Epithelial cell of esophagus (primary cell): ENCODE measurements around the gene PIGK.

ENCODE experiments used
- DNase-seq: peaks from one replicate; pipeline ENCODE4 v3.0.0; 2010; ENCODE audit warnings: low read depth
- H3K4me3 ChIP-seq: 2 replicates; pipeline ENCODE4 v1.5.1; 2011; ENCODE audit warnings: mild to moderate bottlenecking, low read length, control low read depth
- TF ChIP-seq, protein P1 (sequence below): IDR thresholded peaks from 2 replicates; pipeline ENCODE4 v1.5.1; 2011; ENCODE audit warnings: low read depth, mild to moderate bottlenecking, low read length, control low read depth, inconsistent platforms; ENCODE audit not compliant: insufficient read depth; ENCODE audit errors: missing control alignments

PIGK gene

DNA sequence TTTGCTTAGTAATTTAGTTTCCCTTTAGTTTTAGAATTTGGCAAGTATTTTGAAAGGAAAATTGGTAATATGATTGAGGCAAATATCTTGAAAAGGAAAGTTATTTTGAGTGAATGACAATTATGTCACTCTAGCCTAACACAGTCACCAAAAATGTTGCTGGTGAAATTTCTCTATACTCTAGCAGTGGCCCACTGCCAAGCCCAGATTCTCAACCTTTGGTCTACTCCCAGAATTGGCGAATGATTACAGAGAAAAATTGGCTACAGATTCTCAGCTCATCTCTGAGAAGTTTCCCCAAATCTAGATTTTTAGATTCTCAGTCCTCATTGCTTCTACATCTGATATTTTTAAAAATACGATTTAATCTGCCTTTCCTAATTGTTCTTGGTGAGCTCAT lies 84.9 kb downstream of the PIGK start:
- DNase-seq: no peak
- TF ChIP-seq, protein P1, sequence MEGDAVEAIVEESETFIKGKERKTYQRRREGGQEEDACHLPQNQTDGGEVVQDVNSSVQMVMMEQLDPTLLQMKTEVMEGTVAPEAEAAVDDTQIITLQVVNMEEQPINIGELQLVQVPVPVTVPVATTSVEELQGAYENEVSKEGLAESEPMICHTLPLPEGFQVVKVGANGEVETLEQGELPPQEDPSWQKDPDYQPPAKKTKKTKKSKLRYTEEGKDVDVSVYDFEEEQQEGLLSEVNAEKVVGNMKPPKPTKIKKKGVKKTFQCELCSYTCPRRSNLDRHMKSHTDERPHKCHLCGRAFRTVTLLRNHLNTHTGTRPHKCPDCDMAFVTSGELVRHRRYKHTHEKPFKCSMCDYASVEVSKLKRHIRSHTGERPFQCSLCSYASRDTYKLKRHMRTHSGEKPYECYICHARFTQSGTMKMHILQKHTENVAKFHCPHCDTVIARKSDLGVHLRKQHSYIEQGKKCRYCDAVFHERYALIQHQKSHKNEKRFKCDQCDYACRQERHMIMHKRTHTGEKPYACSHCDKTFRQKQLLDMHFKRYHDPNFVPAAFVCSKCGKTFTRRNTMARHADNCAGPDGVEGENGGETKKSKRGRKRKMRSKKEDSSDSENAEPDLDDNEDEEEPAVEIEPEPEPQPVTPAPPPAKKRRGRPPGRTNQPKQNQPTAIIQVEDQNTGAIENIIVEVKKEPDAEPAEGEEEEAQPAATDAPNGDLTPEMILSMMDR: no peak
- H3K4me3 ChIP-seq: no peak overlapping the region

DNA sequence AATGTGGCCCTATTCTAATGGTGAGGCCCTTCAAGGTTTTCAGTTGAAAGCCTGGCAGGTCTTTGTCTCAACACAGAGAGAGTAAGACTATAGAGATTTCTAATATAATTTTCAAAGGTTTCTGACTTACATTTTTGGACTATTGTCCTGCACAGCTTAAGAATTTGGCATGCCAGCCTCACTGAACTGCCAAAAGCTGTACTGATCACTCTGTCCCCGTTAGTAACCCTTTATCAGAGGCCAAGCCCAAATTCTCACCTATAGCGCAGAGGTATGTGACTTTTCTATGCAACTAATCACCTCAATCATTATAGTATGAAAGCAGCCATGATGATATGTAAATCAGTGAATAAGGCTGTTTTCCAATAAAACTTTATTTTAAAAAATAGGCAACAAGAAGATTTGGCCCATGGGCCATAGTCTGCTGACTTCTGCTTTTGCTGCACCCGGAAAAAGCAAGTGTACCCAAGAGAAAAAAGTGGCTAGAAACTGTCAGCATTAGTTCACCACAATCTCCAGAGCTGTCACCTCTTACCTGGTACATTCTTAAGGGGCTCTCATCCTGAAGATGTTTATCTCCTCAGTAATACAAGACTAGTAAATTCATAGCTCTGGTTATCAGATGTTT lies 85.4 kb downstream of the PIGK start:
- H3K4me3 ChIP-seq: no peak overlapping the region
- TF ChIP-seq, protein P1: no peak
- no peak for DNase-seq

DNA sequence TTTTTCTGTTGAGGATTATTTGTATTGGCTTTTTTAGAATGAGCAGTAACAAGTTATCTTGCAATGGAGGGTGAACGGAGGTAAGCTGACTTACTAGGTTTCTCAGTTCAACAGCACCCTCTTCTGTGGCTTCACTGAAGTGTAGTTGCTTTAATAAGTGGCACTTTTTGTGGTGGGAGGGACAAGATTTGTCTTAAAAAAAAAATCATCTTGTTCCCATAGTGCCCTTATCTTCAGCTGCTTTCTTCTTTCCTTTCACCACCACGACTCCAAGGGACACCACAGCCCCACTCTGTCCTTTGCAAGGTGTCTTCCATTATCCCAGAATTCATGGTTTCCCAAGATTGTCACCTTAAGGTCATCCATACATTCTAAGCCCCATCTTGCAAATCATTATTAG lies 92.9 kb downstream of the PIGK start:
- DNase-seq: peak; percentile 78
- no peak overlapping the region for H3K4me3 ChIP-seq
- TF ChIP-seq, protein P1: peak; percentile 77

DNA sequence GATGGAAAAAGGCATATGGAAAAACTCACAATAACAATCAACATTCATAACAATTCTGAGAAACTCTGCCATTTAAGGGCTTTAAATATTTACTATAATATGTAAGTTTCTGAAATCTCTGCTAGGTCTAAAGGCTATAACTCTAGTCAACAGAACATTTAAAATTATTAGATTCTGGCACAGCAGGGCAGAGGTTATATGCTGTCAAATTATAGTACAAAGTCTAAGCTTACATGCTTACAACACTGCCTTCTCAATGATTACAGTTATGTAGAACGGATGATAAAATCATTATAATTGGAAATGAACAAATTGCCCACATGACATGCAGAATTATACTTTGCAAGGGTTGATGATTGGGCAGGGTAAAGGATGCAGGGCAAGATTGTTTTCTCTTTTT lies 97.7 kb downstream of the PIGK start:
- TF ChIP-seq, protein P1: no peak
- H3K4me3 ChIP-seq: no peak overlapping the region
- DNase-seq: no peak

DNA sequence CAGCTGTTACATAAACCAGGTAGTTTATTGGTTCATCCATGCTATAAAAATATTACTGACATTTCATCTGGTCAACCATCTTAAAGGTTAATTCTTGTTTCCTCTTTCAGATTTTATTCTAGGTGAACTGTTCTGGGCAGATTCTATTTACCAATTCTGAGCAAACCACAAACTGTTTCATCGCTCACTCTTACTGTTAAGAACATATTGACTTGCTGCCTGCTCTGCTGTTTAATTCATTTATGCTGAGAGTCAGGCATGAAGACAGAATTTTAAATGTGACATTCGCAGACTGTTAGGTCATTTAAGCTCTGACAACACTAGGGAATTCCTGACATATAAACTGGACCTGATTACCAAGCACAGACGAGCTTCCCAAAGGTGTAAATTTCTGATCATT lies 98.3 kb downstream of the PIGK start:
- TF ChIP-seq, protein P1: no peak
- DNase-seq: no peak
- H3K4me3 ChIP-seq: no peak overlapping the region

DNA sequence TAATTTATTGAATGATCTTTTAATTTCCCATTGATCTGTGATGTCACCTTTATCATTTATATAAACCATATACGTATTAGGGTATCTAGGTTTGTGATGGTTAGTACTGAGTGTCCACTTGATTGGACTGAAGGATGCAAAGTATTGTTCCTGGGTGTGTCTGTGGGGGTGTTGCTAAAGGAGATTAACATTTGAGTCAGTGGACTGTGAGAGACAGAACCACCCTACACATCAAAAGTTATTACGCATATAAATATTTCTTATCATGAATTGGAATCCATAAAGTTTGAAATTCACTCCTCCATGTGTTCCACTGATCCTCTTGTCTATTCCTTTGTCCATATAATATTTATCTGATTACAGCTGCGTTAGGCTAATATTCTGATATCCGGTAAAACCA lies 100.5 kb downstream of the PIGK start:
- TF ChIP-seq, protein P1: no peak
- DNase-seq: no peak
- no peak overlapping the region for H3K4me3 ChIP-seq

DNA sequence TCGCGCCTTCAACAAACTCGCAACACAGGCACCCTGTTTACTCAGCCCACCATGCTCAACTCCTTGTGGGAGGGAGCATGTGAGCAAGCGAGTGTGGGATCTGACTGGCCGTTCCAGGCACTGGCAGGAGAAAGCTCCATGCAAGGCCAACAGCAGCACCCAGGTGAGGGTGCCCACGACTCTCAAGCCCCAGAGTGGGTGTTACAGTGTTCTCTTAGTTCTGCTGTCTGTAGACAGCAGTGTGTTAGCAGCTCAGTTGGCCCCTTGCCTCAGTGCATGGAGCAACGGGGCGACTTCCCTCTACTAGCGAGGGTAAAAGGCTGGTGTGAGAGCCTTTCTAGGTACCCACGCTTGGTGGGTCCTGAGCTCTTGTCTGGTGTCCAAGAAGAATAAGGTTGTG lies 114.6 kb downstream of the PIGK start:
- TF ChIP-seq, protein P1: no peak
- DNase-seq: no peak
- H3K4me3 ChIP-seq: no peak overlapping the region
